ENCODE results near the gene MACROD2. TPM values are rescaled to one million over a fixed set of nuclear protein-coding genes. Genes with fewer than 3 reads are reported as not detected.

Gene MACROD2
- total RNA-seq, 1 experiment from 2014 or later = 3.7 TPM

DNA sequence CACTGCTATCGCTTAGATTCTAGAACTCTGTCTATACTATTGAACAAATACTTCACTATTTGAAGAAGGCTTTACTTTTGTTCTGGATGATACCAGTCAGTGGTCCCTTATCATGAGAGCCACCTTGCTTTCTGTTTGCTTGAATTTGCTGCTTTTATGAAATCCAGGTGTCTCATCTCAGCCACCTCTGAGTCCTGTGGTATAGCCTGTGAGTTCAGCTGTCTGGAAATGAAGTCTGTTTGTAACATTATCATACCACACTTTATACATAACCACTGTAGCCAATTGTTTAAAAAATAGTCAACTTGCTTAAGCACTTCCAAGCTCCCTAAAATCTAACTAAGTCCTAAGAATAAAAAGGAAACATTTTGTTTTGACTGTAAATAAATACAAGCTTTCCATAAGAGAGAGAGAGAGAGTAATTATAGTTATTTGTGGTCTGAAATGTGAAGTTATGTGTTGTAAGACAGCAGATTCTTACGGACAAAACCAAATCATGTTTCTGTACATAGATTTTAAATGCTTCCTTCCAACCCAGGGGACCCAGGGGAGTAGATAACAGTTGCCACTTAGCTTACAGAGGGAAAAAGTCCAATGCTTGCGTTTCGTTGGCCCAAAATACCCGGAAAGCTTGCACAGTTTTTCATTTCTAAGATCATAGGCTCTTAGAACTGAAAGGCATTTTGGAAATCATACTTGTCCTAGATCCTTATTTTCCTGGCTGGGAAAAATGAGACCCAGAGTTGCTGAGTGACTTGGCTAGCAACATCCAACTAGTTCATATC is 1449.9 kb downstream of the MACROD2 start:
- H3K4me3 ChIP-seq (replicated peaks in 1 of 2; ENCODE audit: low read depth in 1 of 2, low read length in 2 of 2) = no peak overlapping the region
- no peaks in the 10 kb centered on the region for H4K20me1 ChIP-seq (ENCODE audit: insufficient read depth)
- DNase-seq (ENCODE audit: low read depth, low spot score) (no peak), ATAC-seq (no peak)
- peaks cover 3 to 10% of the 10 kb centered on the region in 2 experiments; a peak in 2 of 4 replicates for H3K9me3 ChIP-seq (ENCODE audit: control insufficient read depth in 1 of 2, insufficient read depth in 1 of 2, low read depth in 1 of 2, low read length in 2 of 2)
- H3K9me2 ChIP-seq (ENCODE audit: insufficient read depth) = no peaks in the 10 kb centered on the region
- ChIA-PET CTCF (no interaction called here), POLR2A (no interaction called here), RAD21 (ENCODE audit: low non-redundant PET in 1 of 2, low total read pairs in 2 of 2, uncharacterized antibody in 2 of 2, unreplicated experiment in 2 of 2) (no interaction called here)
- no peak overlapping the region for H2AFZ ChIP-seq (ENCODE audit: low read depth, low read length, poor library complexity, severe bottlenecking)
- H3K27me3 ChIP-seq (ENCODE audit: insufficient read depth, low read length) = no peaks in the 10 kb centered on the region
- TF ChIP-seq, protein P1, sequence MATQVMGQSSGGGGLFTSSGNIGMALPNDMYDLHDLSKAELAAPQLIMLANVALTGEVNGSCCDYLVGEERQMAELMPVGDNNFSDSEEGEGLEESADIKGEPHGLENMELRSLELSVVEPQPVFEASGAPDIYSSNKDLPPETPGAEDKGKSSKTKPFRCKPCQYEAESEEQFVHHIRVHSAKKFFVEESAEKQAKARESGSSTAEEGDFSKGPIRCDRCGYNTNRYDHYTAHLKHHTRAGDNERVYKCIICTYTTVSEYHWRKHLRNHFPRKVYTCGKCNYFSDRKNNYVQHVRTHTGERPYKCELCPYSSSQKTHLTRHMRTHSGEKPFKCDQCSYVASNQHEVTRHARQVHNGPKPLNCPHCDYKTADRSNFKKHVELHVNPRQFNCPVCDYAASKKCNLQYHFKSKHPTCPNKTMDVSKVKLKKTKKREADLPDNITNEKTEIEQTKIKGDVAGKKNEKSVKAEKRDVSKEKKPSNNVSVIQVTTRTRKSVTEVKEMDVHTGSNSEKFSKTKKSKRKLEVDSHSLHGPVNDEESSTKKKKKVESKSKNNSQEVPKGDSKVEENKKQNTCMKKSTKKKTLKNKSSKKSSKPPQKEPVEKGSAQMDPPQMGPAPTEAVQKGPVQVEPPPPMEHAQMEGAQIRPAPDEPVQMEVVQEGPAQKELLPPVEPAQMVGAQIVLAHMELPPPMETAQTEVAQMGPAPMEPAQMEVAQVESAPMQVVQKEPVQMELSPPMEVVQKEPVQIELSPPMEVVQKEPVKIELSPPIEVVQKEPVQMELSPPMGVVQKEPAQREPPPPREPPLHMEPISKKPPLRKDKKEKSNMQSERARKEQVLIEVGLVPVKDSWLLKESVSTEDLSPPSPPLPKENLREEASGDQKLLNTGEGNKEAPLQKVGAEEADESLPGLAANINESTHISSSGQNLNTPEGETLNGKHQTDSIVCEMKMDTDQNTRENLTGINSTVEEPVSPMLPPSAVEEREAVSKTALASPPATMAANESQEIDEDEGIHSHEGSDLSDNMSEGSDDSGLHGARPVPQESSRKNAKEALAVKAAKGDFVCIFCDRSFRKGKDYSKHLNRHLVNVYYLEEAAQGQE (IDR thresholded peaks at IDR 0.05; ENCODE audit: low read depth) = no peak
- TF ChIP-seq EZH2 (IDR thresholded peaks at IDR 0.05) (no peak), FOSL1 (IDR thresholded peaks at IDR 0.05; ENCODE audit: low read depth) (no peak), SRF (IDR thresholded peaks at IDR 0.05; ENCODE audit: low read depth) (no peak), JUND (IDR thresholded peaks at IDR 0.05) (no peak), EGR1 (IDR thresholded peaks at IDR 0.05; ENCODE audit: low read depth) (no peak), SP1 (IDR thresholded peaks at IDR 0.05; ENCODE audit: low read depth) (no peak), POLR2AphosphoS5 (IDR thresholded peaks at IDR 0.05; ENCODE audit: low read depth, low read length) (no peak), POLR2A (IDR thresholded peaks at IDR 0.05; ENCODE audit: borderline replicate concordance, extremely low read depth, insufficient read depth, insufficient read length) (no peak), ELF1 (IDR thresholded peaks at IDR 0.05; ENCODE audit: borderline replicate concordance, low read depth) (no peak), ZFX (IDR thresholded peaks at IDR 0.05) (no peak), EZH2phosphoT487 (IDR thresholded peaks at IDR 0.05; ENCODE audit: borderline replicate concordance) (no peak)
- TF ChIP-seq, protein P2, sequence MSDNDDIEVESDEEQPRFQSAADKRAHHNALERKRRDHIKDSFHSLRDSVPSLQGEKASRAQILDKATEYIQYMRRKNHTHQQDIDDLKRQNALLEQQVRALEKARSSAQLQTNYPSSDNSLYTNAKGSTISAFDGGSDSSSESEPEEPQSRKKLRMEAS (IDR thresholded peaks at IDR 0.05) = no peak
- TF ChIP-seq, protein P3, sequence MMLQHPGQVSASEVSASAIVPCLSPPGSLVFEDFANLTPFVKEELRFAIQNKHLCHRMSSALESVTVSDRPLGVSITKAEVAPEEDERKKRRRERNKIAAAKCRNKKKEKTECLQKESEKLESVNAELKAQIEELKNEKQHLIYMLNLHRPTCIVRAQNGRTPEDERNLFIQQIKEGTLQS (IDR thresholded peaks at IDR 0.05) = no peak
- TF ChIP-seq, protein P4, sequence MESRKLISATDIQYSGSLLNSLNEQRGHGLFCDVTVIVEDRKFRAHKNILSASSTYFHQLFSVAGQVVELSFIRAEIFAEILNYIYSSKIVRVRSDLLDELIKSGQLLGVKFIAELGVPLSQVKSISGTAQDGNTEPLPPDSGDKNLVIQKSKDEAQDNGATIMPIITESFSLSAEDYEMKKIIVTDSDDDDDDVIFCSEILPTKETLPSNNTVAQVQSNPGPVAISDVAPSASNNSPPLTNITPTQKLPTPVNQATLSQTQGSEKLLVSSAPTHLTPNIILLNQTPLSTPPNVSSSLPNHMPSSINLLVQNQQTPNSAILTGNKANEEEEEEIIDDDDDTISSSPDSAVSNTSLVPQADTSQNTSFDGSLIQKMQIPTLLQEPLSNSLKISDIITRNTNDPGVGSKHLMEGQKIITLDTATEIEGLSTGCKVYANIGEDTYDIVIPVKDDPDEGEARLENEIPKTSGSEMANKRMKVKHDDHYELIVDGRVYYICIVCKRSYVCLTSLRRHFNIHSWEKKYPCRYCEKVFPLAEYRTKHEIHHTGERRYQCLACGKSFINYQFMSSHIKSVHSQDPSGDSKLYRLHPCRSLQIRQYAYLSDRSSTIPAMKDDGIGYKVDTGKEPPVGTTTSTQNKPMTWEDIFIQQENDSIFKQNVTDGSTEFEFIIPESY (IDR thresholded peaks at IDR 0.05; ENCODE audit: extremely low read depth, insufficient replicate concordance, low read length) = no peak
- TF ChIP-seq, protein P5, sequence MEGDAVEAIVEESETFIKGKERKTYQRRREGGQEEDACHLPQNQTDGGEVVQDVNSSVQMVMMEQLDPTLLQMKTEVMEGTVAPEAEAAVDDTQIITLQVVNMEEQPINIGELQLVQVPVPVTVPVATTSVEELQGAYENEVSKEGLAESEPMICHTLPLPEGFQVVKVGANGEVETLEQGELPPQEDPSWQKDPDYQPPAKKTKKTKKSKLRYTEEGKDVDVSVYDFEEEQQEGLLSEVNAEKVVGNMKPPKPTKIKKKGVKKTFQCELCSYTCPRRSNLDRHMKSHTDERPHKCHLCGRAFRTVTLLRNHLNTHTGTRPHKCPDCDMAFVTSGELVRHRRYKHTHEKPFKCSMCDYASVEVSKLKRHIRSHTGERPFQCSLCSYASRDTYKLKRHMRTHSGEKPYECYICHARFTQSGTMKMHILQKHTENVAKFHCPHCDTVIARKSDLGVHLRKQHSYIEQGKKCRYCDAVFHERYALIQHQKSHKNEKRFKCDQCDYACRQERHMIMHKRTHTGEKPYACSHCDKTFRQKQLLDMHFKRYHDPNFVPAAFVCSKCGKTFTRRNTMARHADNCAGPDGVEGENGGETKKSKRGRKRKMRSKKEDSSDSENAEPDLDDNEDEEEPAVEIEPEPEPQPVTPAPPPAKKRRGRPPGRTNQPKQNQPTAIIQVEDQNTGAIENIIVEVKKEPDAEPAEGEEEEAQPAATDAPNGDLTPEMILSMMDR (IDR thresholded peaks at IDR 0.05 in 2 of 3, conservative IDR thresholded peaks at IDR 0.05 in 1 of 3; ENCODE audit: borderline replicate concordance in 1 of 3, insufficient read depth in 1 of 3, low read depth in 2 of 3, low read length in 2 of 3) = no peak
- H3K36me3 ChIP-seq (ENCODE audit: control insufficient read depth in 1 of 2, insufficient read depth in 2 of 2, low read length in 2 of 2) = no peaks in the 10 kb centered on the region
- H3K9ac ChIP-seq (ENCODE audit: low read length) = no peak overlapping the region
- H3K4me1 ChIP-seq (ENCODE audit: control insufficient read depth in 1 of 2, insufficient read depth in 2 of 2, low read length in 2 of 2) = no peaks in the 10 kb centered on the region
- intact Hi-C loops (cut with micrococcal nuclease) = no loop called here
- H3K27ac ChIP-seq (ENCODE audit: low read depth, low read length) = no peak overlapping the region
- no peak overlapping the region for H3K4me2 ChIP-seq (ENCODE audit: low read length)
- no TSS peak for BruUV-seq (replicated peaks)
- no peaks in the 10 kb centered on the region for H3K79me2 ChIP-seq (ENCODE audit: insufficient read depth, low read length)

Measured in HCT116 (cell line).